MM.1S (cell line): ENCODE results near the gene BTBD16.

Experiments used
- DNase-seq: peaks from one replicate; pipeline ENCODE4 v3.0.0-alpha.2; 2015
- H2AFZ ChIP-seq: fragments of 300-600 bp; sonication (generic); 2 replicates; pipeline ENCODE4 v1.6.0; 2016; ENCODE audit warnings: antibody characterized with exemption, low read length
- H3F3A ChIP-seq: fragments of 300-600 bp; sonication (generic); 2 replicates; pipeline ENCODE4 v1.6.1; 2016; ENCODE audit warnings: mild to moderate bottlenecking, antibody characterized with exemption, low read length, moderate library complexity, mixed read lengths; ENCODE audit not compliant: insufficient read depth
- H3K27ac ChIP-seq: fragments of 300-600 bp; sonication (generic); 2 replicates; pipeline ENCODE4 v1.5.1; 2016; ENCODE audit warnings: mild to moderate bottlenecking, low read length
- H3K27me3 ChIP-seq: fragments of 300-600 bp; sonication (generic); replicated peaks from 2 replicates; pipeline ENCODE4 v1.6.0; 2016; ENCODE audit warnings: low read length; ENCODE audit not compliant: insufficient read depth
- H3K36me3 ChIP-seq: fragments of 300-600 bp; sonication (generic); replicated peaks from 2 replicates; pipeline ENCODE4 v1.6.1; 2016; ENCODE audit warnings: mild to moderate bottlenecking, low read length, mixed read lengths; ENCODE audit not compliant: insufficient read depth
- H3K4me1 ChIP-seq: fragments of 300-600 bp; sonication (generic); 2 replicates; pipeline ENCODE4 v1.6.1; 2016; ENCODE audit warnings: low read length, mixed read lengths
- H3K4me2 ChIP-seq: fragments of 300-600 bp; sonication (generic); 2 replicates; pipeline ENCODE4 v1.6.0; 2016; ENCODE audit warnings: low read depth, low read length
- H3K4me3 ChIP-seq: fragments of 300-600 bp; sonication (generic); 2 replicates; pipeline ENCODE4 v1.5.1; 2016; ENCODE audit warnings: low read length, mixed read lengths
- H3K79me2 ChIP-seq: fragments of 300-600 bp; sonication (generic); 2 replicates; pipeline ENCODE4 v1.6.1; 2016; ENCODE audit warnings: mixed run types, low read length, mixed read lengths
- H3K9ac ChIP-seq: fragments of 300-600 bp; sonication (generic); 2 replicates; pipeline ENCODE4 v1.6.1; 2016; ENCODE audit warnings: low read length, mixed read lengths
- H3K9me2 ChIP-seq: fragments of 300-600 bp; sonication (generic); replicated peaks from 2 replicates; pipeline ENCODE4 v1.6.1; 2016; ENCODE audit warnings: mild to moderate bottlenecking, low read length, mixed read lengths; ENCODE audit not compliant: insufficient read depth
- H3K9me3 ChIP-seq: fragments of 300-600 bp; sonication (generic); replicated peaks from 2 replicates; pipeline ENCODE4 v1.6.1; 2016; ENCODE audit warnings: mild to moderate bottlenecking, low read length, mixed read lengths; ENCODE audit not compliant: insufficient read depth
- H4K20me1 ChIP-seq: fragments of 300-600 bp; sonication (generic); 2 replicates; pipeline ENCODE4 v1.6.1; 2016; ENCODE audit warnings: mild to moderate bottlenecking, low read length, moderate library complexity, mixed read lengths; ENCODE audit not compliant: insufficient read depth
- CTCF ChIP-seq: fragments of 300-600 bp; sonication (generic); IDR thresholded peaks from 2 replicates; pipeline ENCODE4 v1.5.1; 2016; ENCODE audit warnings: antibody characterized with exemption, low read length, mixed read lengths
- EZH2 ChIP-seq: fragments of 300-600 bp; sonication (generic); optimal IDR thresholded peaks from 2 replicates; pipeline ENCODE3; 2017; ENCODE audit warnings: low read depth, mild to moderate bottlenecking, antibody characterized with exemption, low read length, mixed read lengths
- EZH2phosphoT487 ChIP-seq: fragments of 300-600 bp; sonication (generic); IDR thresholded peaks from 2 replicates; pipeline ENCODE4 v1.6.1; 2018; ENCODE audit warnings: antibody characterized with exemption, low read length

The BTBD16 gene

GRCh38 chr10:122236690-122237306, 34.3 kb upstream of the BTBD16 start:
- Histone ChIP-seq H3K79me2 (no peaks in the 10 kb centered on the region), H4K20me1 (no peaks in the 10 kb centered on the region), H3K27ac (no peak overlapping the region), H3K4me2 (no peak overlapping the region), H3K36me3 (no peaks in the 10 kb centered on the region), H3K27me3 (no peaks in the 10 kb centered on the region), H3K4me3 (no peak overlapping the region), H3K9me3 (no peaks in the 10 kb centered on the region), H3K9ac (no peak overlapping the region), H3K4me1 (no peaks in the 10 kb centered on the region), H2AFZ (no peak overlapping the region), H3F3A (no peaks in the 10 kb centered on the region), H3K9me2 (no peaks in the 10 kb centered on the region)
- TF ChIP-seq CTCF, result no peak
- no peak for TF ChIP-seq EZH2phosphoT487
- TF ChIP-seq EZH2, result no peak
- DNase-seq, result no peak

GRCh38 chr10:122237331-122237990, 33.6 kb upstream of the BTBD16 start:
- Histone ChIP-seq H3K36me3 (no peaks in the 10 kb centered on the region), H3K4me3 (no peak overlapping the region)

DNA sequence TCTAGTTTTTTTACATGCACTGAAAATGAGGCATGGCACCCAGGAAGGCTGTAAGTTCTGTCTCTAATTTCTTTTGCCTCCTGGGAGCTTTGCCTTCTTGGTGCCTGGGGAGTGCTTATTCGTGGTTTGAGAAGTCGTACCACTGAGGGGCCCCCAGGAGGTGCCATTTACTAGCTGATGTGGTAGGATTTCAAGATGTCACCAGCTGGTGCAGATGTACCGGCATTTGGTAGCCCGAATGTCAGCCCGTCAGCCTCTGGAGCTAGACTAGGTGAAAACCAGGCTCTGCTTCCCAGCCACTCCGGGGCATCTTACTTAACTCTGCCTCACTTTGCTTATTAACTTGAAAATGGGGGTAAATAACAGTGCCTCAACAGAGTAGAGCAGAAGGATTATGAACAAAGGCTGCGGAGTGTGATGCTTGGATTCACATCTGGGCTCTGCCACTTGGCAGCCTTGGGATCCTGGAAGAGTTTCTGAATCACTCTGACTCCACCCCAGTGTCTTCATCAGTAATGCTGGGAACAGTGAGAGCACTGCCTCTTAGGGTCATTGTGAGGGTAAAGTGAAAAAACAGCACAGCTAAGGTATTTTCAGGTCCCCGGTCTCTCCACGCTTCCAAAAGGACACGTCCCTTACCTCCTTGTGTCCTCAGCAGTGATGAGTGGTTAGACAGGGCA, 31.4 kb upstream of the BTBD16 start:
- no peaks in the 10 kb centered on the region for H3K27me3 ChIP-seq
- no peaks in the 10 kb centered on the region for H3K79me2 ChIP-seq
- H3K4me2 ChIP-seq, result no peak overlapping the region
- no peak overlapping the region for H3K4me3 ChIP-seq
- TF ChIP-seq CTCF (no peak), EZH2 (no peak), EZH2phosphoT487 (no peak)
- no peak for DNase-seq
- no peaks in the 10 kb centered on the region for H3K9me3 ChIP-seq
- no peak overlapping the region for H3K9ac ChIP-seq
- H3K27ac ChIP-seq, result no peak overlapping the region
- H3K9me2 ChIP-seq, result no peaks in the 10 kb centered on the region
- no peaks in the 10 kb centered on the region for H3F3A ChIP-seq
- H2AFZ ChIP-seq, result no peak overlapping the region
- no peaks in the 10 kb centered on the region for H3K36me3 ChIP-seq
- H3K4me1 ChIP-seq, result no peaks in the 10 kb centered on the region
- no peaks in the 10 kb centered on the region for H4K20me1 ChIP-seq

More at GRCh38 chr10:122237331-122237990, 33.6 kb upstream of the BTBD16 start:
- H3K4me1 ChIP-seq, result no peaks in the 10 kb centered on the region
- no peaks in the 10 kb centered on the region for H3K9me2 ChIP-seq
- H3K4me2 ChIP-seq, result no peak overlapping the region
- DNase-seq, result no peak
- no peaks in the 10 kb centered on the region for H3K27me3 ChIP-seq
- no peak overlapping the region for H3K9ac ChIP-seq
- H3F3A ChIP-seq, result no peaks in the 10 kb centered on the region
- H3K79me2 ChIP-seq, result no peaks in the 10 kb centered on the region
- H3K9me3 ChIP-seq, result no peaks in the 10 kb centered on the region
- no peak overlapping the region for H3K27ac ChIP-seq
- no peak overlapping the region for H2AFZ ChIP-seq
- H4K20me1 ChIP-seq, result no peaks in the 10 kb centered on the region
- TF ChIP-seq CTCF (no peak), EZH2phosphoT487 (no peak), EZH2 (no peak)
